HL-60 (cell line): ENCODE results near the gene FNDC3B.

ENCODE experiments used
- POLR2AphosphoS5 ChIP-seq: IDR thresholded peaks from 2 replicates; pipeline ENCODE4 v1.6.1; 2012; ENCODE audit warnings: low read depth
- TF ChIP-seq, protein P1 (sequence below): IDR thresholded peaks from one replicate; pipeline ENCODE4 v1.5.1; 2011; ENCODE audit warnings: low read length, control low read depth, inconsistent platforms; ENCODE audit not compliant: insufficient read depth

DNA sequence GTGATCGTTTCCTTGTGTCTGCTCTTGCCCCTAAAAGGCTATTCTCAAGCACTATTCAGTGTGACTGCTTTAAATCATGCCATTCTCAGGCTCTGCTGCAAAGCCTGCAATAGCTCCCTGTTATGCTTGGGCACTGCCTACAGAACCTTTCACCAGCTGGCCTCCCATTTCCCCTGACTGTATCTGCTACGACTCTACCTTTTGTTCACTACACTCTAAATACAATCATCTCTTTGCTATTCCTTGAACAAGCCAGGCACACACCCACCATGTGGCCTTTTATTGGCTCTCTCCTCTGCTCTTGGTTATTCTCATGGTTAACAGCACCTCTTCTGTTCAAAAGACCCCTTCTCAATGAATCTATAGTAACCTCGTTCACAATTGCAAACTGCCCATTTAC, 29.6 kb upstream of the FNDC3B start:
- TF ChIP-seq, protein P1, sequence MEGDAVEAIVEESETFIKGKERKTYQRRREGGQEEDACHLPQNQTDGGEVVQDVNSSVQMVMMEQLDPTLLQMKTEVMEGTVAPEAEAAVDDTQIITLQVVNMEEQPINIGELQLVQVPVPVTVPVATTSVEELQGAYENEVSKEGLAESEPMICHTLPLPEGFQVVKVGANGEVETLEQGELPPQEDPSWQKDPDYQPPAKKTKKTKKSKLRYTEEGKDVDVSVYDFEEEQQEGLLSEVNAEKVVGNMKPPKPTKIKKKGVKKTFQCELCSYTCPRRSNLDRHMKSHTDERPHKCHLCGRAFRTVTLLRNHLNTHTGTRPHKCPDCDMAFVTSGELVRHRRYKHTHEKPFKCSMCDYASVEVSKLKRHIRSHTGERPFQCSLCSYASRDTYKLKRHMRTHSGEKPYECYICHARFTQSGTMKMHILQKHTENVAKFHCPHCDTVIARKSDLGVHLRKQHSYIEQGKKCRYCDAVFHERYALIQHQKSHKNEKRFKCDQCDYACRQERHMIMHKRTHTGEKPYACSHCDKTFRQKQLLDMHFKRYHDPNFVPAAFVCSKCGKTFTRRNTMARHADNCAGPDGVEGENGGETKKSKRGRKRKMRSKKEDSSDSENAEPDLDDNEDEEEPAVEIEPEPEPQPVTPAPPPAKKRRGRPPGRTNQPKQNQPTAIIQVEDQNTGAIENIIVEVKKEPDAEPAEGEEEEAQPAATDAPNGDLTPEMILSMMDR, result no peak
- TF ChIP-seq POLR2AphosphoS5, result no peak
